Measurements from ENCODE around the gene NOP10.

NOP10 gene

GRCh38 chr15:34330279-34330678, 12.7 kb downstream of the NOP10 start:
- no peak for DNase-seq

GRCh38 chr15:34329006-34329405, 13.9 kb downstream of the NOP10 start:
- DNase-seq = no peak

GRCh38 chr15:34327906-34328305, 15.0 kb downstream of the NOP10 start:
- no peak for DNase-seq

- DNase-seq = no peak
Observed at GRCh38 chr15:34325368-34325767, 17.6 kb downstream of the NOP10 start.

- DNase-seq = no peak
Observed at GRCh38 chr15:34324933-34325332, 18.0 kb downstream of the NOP10 start.

GRCh38 chr15:34323217-34323616, 19.7 kb downstream of the NOP10 start:
- DNase-seq = no peak

GRCh38 chr15:34318277-34319079, 24.5 kb downstream of the NOP10 start:
- DNase-seq = peak in 6 of 14 donors; percentile 4 to 24 (median 14)

GRCh38 chr15:34314491-34315490, 28.1 kb downstream of the NOP10 start:
- no peak for DNase-seq

GRCh38 chr15:34311563-34311962, 31.4 kb downstream of the NOP10 start:
- no peak for DNase-seq

- DNase-seq = no peak
Observed at GRCh38 chr15:34304613-34305012, 38.3 kb downstream of the NOP10 start.

- DNase-seq = no peak
Observed at GRCh38 chr15:34301058-34301457, 41.9 kb downstream of the NOP10 start.

GRCh38 chr15:34297059-34297458, 45.9 kb downstream of the NOP10 start:
- DNase-seq = no peak

GRCh38 chr15:34292621-34293020, 50.3 kb downstream of the NOP10 start:
- no peak for DNase-seq

Data from C1 segment of cervical spinal cord (tissue), 14 donors.